GM19324 (cell line): Measurements from ENCODE around the gene KRTAP19-6.
"Not testable (repeated sequence)": the region's sequence is repeated elsewhere in the genome, so short reads cannot be mapped to it uniquely, and the experiment has no call there.

Experiments used
- ATAC-seq: cut with Tn5 transposase; IDR thresholded peaks from one replicate; pipeline ENCODE4 v1.9.1; 2021; ENCODE audit warnings: mild to moderate bottlenecking, moderate library complexity; ENCODE audit not compliant: unreplicated experiment, low FRiP score

KRTAP19-6 gene

GRCh38 chr21:30541764-30542163 lies at the start of gene KRTAP19-6:
KRTAP19-6 (minus strand) TSS chr21:30541864; CDS start chr21:30541833, 31 bp downstream.
- no peak for ATAC-seq

- no peak for ATAC-seq
These were observed 48.6 kb upstream of the KRTAP19-6 start, which contains the start of gene KRTAP22-2 for GRCh38 chr21:30590297-30590696. KRTAP22-2 (minus strand) TSS chr21:30590397.

- ATAC-seq = no peak
These were observed 41.2 kb upstream of the KRTAP19-6 start for GRCh38 chr21:30582870-30583269.

- ATAC-seq = no peak
These were observed 38.5 kb upstream of the KRTAP19-6 start for GRCh38 chr21:30580132-30580531.

- no peak for ATAC-seq
These were observed 37.7 kb upstream of the KRTAP19-6 start for GRCh38 chr21:30579346-30579745.

- no peak for ATAC-seq
These were observed 36.1 kb upstream of the KRTAP19-6 start for GRCh38 chr21:30577766-30578165.

GRCh38 chr21:30567617-30568016 lies 26.0 kb upstream of the KRTAP19-6 start:
- ATAC-seq = no peak

GRCh38 chr21:30563630-30564029 lies 22.0 kb upstream of the KRTAP19-6 start:
- no peak for ATAC-seq

- no peak for ATAC-seq
These were observed 21.4 kb upstream of the KRTAP19-6 start for GRCh38 chr21:30563072-30563471.

- ATAC-seq = no peak
These were observed 20.3 kb upstream of the KRTAP19-6 start for GRCh38 chr21:30561957-30562356.

- no peak for ATAC-seq
These were observed 19.7 kb upstream of the KRTAP19-6 start, which contains the start of gene KRTAP19-7 for GRCh38 chr21:30561264-30561895. KRTAP19-7 (minus strand) TSS chr21:30561314; CDS start chr21:30561289, 25 bp downstream.

- ATAC-seq = no peak
These were observed 13.4 kb upstream of the KRTAP19-6 start for GRCh38 chr21:30555095-30555494.

GRCh38 chr21:30552782-30553181 lies 11.1 kb upstream of the KRTAP19-6 start:
- no peak for ATAC-seq

GRCh38 chr21:30518876-30519275 lies 22.8 kb downstream of the KRTAP19-6 start:
- ATAC-seq = no peak

GRCh38 chr21:30515681-30516080 lies 26.0 kb downstream of the KRTAP19-6 start:
- no peak for ATAC-seq

- ATAC-seq = not testable (repeated sequence)
These were observed 36.0 kb downstream of the KRTAP19-6 start for GRCh38 chr21:30505621-30506205.

GRCh38 chr21:30502041-30502440 lies 39.6 kb downstream of the KRTAP19-6 start, which contains the start of gene KRTAP19-5:
KRTAP19-5 (minus strand) TSS chr21:30502141; CDS start chr21:30502090, 51 bp downstream.
- no peak for ATAC-seq

GRCh38 chr21:30497065-30497464 lies 44.6 kb downstream of the KRTAP19-6 start, which contains the start of gene KRTAP19-4:
KRTAP19-4 (minus strand) TSS chr21:30497165; CDS start chr21:30497110, 55 bp downstream.
- no peak for ATAC-seq

- no peak for ATAC-seq
These were observed 49.7 kb downstream of the KRTAP19-6 start, which contains the start of gene KRTAP19-3 for GRCh38 chr21:30491963-30492428. KRTAP19-3 (minus strand) TSS chr21:30492013; CDS start chr21:30491957, 56 bp downstream.
